ENCODE data around the gene BOLL. TPM values are rescaled to one million over a fixed set of nuclear protein-coding genes. Genes with fewer than 3 reads are reported as not detected.
"Not testable (repeated sequence)": the region's sequence is repeated elsewhere in the genome, so short reads cannot be mapped to it uniquely, and the experiment has no call there.

BOLL gene
- total and polyA plus RNA-seq, 5 donors from 2014 or later = 0.06 TPM; not detected in 4

DNA sequence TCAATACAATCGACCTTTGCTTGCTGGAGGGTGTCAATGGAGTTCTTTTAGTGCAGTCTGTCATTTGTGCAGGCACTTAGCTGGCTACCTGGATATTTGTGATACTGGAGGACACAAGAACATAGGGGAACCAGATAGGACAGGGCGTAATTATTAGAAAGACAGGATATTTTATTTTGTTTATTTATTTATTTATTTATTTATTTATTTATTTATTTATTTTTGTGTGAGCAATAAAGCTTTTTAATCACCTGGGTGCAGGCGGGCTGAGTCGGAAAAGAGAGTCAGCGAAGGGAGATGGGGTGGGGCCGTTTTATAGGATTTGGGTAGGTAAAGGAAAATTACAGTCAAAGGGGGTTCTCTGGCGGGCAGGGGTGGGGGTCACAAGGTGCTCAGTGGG, 76.0 kb downstream of the BOLL start:
- not testable (repeated sequence) for H3K9me3 ChIP-seq (ENCODE audit: control insufficient read depth in 2 of 2, low read length in 2 of 2); ATAC-seq (ENCODE audit: low read depth in 2 of 2); H3K27me3 Mint-ChIP-seq; H3K27me3 ChIP-seq (ENCODE audit: control insufficient read depth, insufficient read depth, low read length); H3K9me3 Mint-ChIP-seq; H3K27ac ChIP-seq (ENCODE audit: insufficient read depth, low read length, poor library complexity, severe bottlenecking); DNase-seq; H3K27ac Mint-ChIP-seq
- Histone ChIP-seq H3K4me3 (ENCODE audit: low read depth, low read length) (peak overlapping the region; percentile 98), H3K4me1 (ENCODE audit: control insufficient read depth, insufficient read depth, low read length, poor library complexity, severe bottlenecking) (peaks cover 55% of the 10 kb centered on the region), H3K36me3 (ENCODE audit: control insufficient read depth, insufficient read depth, low read length) (peaks cover 13% of the 10 kb centered on the region)
- Mint-ChIP-seq H3K4me3 (peak overlapping the region in 3 of 4 donors; percentile 25 to 67 (median 47)), H3K4me1 (peaks cover 27 to 67% (median 54%) of the 10 kb centered on the region in 4 donors), H3K36me3 (peaks cover 19% of the 10 kb centered on the region)

DNA sequence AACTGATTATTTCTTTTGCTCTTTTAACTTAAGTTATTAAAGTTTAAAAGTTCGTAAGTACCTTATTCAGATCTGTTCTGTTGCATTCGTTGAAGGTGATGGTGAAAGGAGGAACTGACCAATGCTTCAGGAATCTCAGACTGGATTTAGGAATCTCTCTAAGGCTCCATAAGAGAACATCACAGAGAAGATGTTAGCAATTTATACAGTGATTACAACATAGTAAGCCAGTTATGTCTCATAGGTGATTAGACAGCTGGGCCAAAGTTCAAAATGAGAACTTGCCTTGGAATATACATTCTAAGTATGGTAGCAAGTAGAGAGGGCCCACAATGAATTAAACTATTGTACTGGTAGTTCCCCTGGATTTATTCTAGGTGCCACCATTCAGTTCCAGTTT, 76.8 kb downstream of the BOLL start:
- Histone ChIP-seq H3K4me3 (ENCODE audit: low read depth, low read length) (peak overlapping the region; percentile 98), H3K36me3 (ENCODE audit: control insufficient read depth, insufficient read depth, low read length) (peaks cover 11% of the 10 kb centered on the region), H3K9me3 (ENCODE audit: control insufficient read depth in 2 of 2, low read length in 2 of 2) (no peaks in the 10 kb centered on the region), H3K4me1 (ENCODE audit: control insufficient read depth, insufficient read depth, low read length, poor library complexity, severe bottlenecking) (peaks cover 56% of the 10 kb centered on the region), H3K27ac (ENCODE audit: insufficient read depth, low read length, poor library complexity, severe bottlenecking) (no peak overlapping the region), H3K27me3 (ENCODE audit: control insufficient read depth, insufficient read depth, low read length) (no peaks in the 10 kb centered on the region)
- Mint-ChIP-seq H3K27me3 (no peaks in the 10 kb centered on the region), H3K9me3 (no peaks in the 10 kb centered on the region), H3K4me1 (peaks cover 28 to 70% (median 55%) of the 10 kb centered on the region in 4 donors), H3K4me3 (peak overlapping the region; percentile 25 to 76 (median 64)), H3K36me3 (peaks cover 18% of the 10 kb centered on the region), H3K27ac (no peak overlapping the region)
- no peak for ATAC-seq (ENCODE audit: low read depth in 2 of 2)
- no peak for DNase-seq

DNA sequence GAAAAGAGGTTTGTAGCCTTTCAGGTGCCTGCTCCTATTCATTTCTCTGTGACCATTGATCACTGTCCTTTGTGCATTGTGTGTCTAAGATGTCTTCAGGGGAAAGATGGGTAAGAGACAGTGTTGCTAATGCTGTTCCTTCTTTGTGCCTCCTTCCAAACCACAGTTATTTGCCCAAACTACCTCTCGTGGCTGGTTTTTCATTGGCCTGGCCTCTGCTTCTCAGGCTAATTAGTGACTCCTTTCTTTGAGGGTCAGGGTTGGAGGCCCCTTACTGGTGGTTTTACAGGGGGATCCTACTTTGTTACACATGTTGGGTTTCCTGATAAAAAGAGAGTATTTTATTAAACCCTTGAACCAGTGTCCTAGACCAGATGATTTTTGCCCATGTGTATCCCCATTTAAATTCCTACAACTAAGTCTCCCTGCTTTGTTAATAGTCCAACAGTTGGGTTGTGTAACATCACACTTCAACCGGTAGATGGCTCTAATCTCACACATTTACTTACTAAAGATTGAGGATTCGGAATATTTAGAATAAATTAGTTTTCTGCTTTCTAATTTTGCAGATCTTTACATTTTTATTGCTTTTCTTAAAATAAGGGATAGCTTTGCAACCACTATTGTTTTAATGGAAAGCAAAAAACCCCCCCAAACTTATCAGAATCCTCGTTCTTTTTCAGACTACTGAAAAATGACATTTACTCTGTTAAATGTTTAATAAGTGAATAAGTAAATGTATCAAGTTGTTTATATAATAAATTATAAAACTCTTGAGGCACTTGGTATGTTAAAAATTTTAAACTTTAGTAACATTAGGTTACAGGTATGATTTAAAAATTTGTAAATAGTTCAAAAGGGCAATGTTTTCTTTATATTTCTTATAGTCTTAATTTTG, 77.6 kb downstream of the BOLL start:
- Mint-ChIP-seq H3K9me3 (no peaks in the 10 kb centered on the region), H3K27ac (peak overlapping the region; percentile 48 to 83 (median 79)), H3K27me3 (no peaks in the 10 kb centered on the region), H3K36me3 (peaks cover 21% of the 10 kb centered on the region), H3K4me1 (peaks cover 25 to 69% (median 52%) of the 10 kb centered on the region in 4 donors), H3K4me3 (peak overlapping the region; percentile 84 to 97 (median 90))
- peaks cover 56% of the 10 kb centered on the region for H3K4me1 ChIP-seq (ENCODE audit: control insufficient read depth, insufficient read depth, low read length, poor library complexity, severe bottlenecking)
- peak overlapping the region; percentile 98 for H3K4me3 ChIP-seq (ENCODE audit: low read depth, low read length)
- peaks cover 11% of the 10 kb centered on the region for H3K36me3 ChIP-seq (ENCODE audit: control insufficient read depth, insufficient read depth, low read length)
- DNase-seq = peak in 2 of 3 donors; percentile 39 to 55
- no peaks in the 10 kb centered on the region for H3K9me3 ChIP-seq (ENCODE audit: control insufficient read depth in 2 of 2, low read length in 2 of 2)
- ATAC-seq (ENCODE audit: low read depth in 2 of 2) = no peak
- peak overlapping the region; percentile 0 for H3K27ac ChIP-seq (ENCODE audit: insufficient read depth, low read length, poor library complexity, severe bottlenecking)
- H3K27me3 ChIP-seq (ENCODE audit: control insufficient read depth, insufficient read depth, low read length) = no peaks in the 10 kb centered on the region

DNA sequence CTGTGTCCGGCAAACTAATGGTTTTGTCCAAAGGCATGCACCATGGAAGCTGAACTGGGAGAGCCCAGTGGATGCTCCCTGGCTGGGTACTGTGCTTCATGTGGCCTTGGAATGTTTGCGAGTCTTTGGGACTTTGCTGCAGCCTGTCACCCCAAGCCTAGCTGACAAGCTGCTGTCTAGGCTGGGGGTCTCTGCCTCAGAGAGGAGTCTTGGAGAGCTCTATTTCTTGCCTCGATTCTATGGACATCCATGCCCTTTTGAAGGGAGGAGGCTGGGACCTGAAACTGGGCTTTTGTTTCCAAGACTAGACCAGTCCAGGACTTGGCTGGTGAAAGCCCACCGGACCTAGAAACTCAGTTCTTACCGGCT, 78.3 kb downstream of the BOLL start:
- Mint-ChIP-seq H3K36me3 (peaks cover 21% of the 10 kb centered on the region), H3K4me1 (peaks cover 20 to 68% (median 52%) of the 10 kb centered on the region in 4 donors)

DNA sequence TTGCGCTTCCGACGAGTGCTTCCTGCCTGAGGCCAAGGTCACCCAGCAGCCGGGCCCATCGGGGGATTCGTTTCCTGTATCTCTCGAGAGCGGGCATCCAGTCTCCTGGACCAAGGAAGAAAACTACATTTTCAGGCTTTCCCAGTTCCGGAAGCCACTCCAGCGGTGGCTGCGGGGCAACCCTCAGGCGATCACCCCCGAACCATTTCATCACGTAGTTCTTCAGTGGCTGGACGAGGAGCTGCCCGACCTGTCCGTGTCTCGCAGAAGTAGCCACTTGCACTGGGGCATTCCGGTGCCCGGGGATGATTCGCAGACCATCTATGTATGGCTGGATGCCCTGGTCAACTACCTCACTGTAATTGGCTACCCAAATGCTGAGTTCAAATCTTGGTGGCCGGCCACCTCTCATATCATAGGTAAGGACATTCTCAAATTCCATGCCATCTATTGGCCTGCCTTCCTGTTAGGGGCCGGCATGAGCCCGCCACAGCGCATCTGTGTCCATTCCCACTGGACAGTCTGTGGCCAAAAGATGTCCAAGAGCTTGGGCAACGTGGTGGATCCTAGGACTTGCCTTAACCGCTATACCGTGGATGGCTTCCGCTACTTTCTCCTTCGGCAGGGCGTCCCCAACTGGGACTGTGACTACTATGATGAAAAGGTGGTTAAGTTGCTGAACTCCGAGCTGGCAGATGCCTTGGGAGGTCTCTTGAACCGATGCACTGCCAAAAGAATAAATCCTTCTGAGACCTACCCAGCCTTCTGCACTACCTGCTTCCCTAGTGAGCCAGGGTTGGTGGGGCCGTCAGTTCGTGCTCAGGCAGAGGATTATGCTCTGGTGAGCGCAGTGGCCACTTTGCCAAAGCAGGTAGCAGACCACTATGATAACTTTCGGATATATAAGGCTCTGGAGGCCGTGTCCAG, 78.9 kb downstream of the BOLL start:
- Mint-ChIP-seq H3K27me3 (no peaks in the 10 kb centered on the region), H3K4me3 (peak overlapping the region; percentile 84 to 97 (median 90)), H3K27ac (peak overlapping the region; percentile 90 to 94 (median 93)), H3K9me3 (no peaks in the 10 kb centered on the region), H3K4me1 (peaks cover 21 to 66% (median 51%) of the 10 kb centered on the region in 4 donors), H3K36me3 (peaks cover 17% of the 10 kb centered on the region)
- peak overlapping the region; percentile 70 for H3K27ac ChIP-seq (ENCODE audit: insufficient read depth, low read length, poor library complexity, severe bottlenecking)
- no peaks in the 10 kb centered on the region for H3K27me3 ChIP-seq (ENCODE audit: control insufficient read depth, insufficient read depth, low read length)
- H3K4me3 ChIP-seq (ENCODE audit: low read depth, low read length) = peak overlapping the region; percentile 98
- H3K4me1 ChIP-seq (ENCODE audit: control insufficient read depth, insufficient read depth, low read length, poor library complexity, severe bottlenecking) = peaks cover 56% of the 10 kb centered on the region
- H3K9me3 ChIP-seq (ENCODE audit: control insufficient read depth in 2 of 2, low read length in 2 of 2) = no peaks in the 10 kb centered on the region
- DNase-seq (peak in 1 of 3 donors; percentile 71), ATAC-seq (ENCODE audit: low read depth in 2 of 2) (no peak)
- peaks cover 5% of the 10 kb centered on the region for H3K36me3 ChIP-seq (ENCODE audit: control insufficient read depth, insufficient read depth, low read length)

More for the DNA sequence above, 78.3 kb downstream of the BOLL start:
- Mint-ChIP-seq H3K9me3 (no peaks in the 10 kb centered on the region), H3K27me3 (no peaks in the 10 kb centered on the region), H3K27ac (peak overlapping the region in 1 of 3 donors; percentile 90), H3K4me3 (peak overlapping the region; percentile 84 to 97 (median 90))
- Histone ChIP-seq H3K4me3 (ENCODE audit: low read depth, low read length) (peak overlapping the region; percentile 98), H3K9me3 (ENCODE audit: control insufficient read depth in 2 of 2, low read length in 2 of 2) (no peaks in the 10 kb centered on the region), H3K27me3 (ENCODE audit: control insufficient read depth, insufficient read depth, low read length) (no peaks in the 10 kb centered on the region), H3K4me1 (ENCODE audit: control insufficient read depth, insufficient read depth, low read length, poor library complexity, severe bottlenecking) (peaks cover 56% of the 10 kb centered on the region), H3K36me3 (ENCODE audit: control insufficient read depth, insufficient read depth, low read length) (peaks cover 11% of the 10 kb centered on the region), H3K27ac (ENCODE audit: insufficient read depth, low read length, poor library complexity, severe bottlenecking) (peak overlapping the region; percentile 70)
- DNase-seq (no peak), ATAC-seq (ENCODE audit: low read depth in 2 of 2) (no peak)

DNA sequence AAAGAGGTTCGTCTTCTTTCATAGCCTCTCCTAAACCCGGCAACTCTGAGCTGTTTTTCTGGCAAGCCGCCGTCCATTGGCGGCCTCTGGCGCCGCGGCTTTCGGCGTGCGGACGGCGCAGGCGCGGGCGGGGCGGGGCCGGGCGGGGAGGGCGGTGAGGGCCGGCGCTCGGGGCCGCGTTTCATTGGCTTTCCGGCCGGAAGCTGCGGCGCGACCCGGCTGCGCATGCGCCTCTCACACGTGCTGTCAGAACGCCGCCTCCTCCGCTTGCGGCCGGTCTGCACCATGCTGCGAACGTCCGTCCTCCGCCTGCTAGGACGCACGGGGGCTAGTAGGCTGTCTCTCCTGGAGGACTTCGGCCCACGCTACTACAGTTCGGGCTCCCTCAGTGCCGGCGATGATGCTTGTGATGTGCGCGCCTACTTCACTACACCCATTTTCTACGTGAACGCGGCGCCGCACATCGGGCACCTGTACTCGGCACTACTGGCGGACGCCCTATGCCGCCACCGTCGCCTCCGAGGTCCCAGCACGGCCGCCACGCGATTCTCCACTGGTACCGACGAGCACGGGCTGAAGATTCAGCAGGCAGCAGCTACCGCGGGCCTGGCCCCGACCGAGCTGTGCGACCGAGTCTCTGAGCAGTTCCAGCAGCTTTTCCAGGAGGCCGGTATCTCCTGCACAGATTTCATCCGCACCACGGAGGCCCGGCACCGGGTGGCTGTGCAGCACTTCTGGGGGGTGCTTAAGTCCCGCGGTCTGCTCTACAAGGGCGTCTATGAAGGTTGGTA, 79.8 kb downstream of the BOLL start, which contains the start of gene MARS2:
MARS2 (plus strand) TSS at position 249 of the 791 bp plus-strand sequence; CDS start at position 286, 37 bp downstream.
- ATAC-seq (ENCODE audit: low read depth in 2 of 2) (peak; percentile 76 to 87), DNase-seq (peak; percentile 90 to 94 (median 94))
- Mint-ChIP-seq H3K4me3 (peak within 1 kb of the TSS; percentile 84 to 97 (median 90)), H3K27ac (peak within 1 kb of the TSS; percentile 90 to 97 (median 94)), H3K36me3 (peaks cover 17% of the 10 kb centered on the region), H3K4me1 (peaks cover 27 to 67% (median 51%) of the 10 kb centered on the region in 4 donors), H3K27me3 (no peaks in the 10 kb centered on the region), H3K9me3 (peaks cover 0 to 3% (median 0%) of the 10 kb centered on the region in 7 donors)
- Histone ChIP-seq H3K27me3 (ENCODE audit: control insufficient read depth, insufficient read depth, low read length) (no peaks in the 10 kb centered on the region), H3K9me3 (ENCODE audit: control insufficient read depth in 2 of 2, low read length in 2 of 2) (no peaks in the 10 kb centered on the region), H3K27ac (ENCODE audit: insufficient read depth, low read length, poor library complexity, severe bottlenecking) (peak within 1 kb of the TSS; percentile 87), H3K36me3 (ENCODE audit: control insufficient read depth, insufficient read depth, low read length) (peaks cover 4% of the 10 kb centered on the region), H3K4me1 (ENCODE audit: control insufficient read depth, insufficient read depth, low read length, poor library complexity, severe bottlenecking) (peaks cover 55% of the 10 kb centered on the region), H3K4me3 (ENCODE audit: low read depth, low read length) (peak within 1 kb of the TSS; percentile 98)
